ENCODE results near the gene NOBOX. TPM values are rescaled to one million over a fixed set of nuclear protein-coding genes. Genes with fewer than 3 reads are reported as not detected.

NOBOX gene
- total RNA-seq, 1 experiment from 2014 or later = not detected

DNA sequence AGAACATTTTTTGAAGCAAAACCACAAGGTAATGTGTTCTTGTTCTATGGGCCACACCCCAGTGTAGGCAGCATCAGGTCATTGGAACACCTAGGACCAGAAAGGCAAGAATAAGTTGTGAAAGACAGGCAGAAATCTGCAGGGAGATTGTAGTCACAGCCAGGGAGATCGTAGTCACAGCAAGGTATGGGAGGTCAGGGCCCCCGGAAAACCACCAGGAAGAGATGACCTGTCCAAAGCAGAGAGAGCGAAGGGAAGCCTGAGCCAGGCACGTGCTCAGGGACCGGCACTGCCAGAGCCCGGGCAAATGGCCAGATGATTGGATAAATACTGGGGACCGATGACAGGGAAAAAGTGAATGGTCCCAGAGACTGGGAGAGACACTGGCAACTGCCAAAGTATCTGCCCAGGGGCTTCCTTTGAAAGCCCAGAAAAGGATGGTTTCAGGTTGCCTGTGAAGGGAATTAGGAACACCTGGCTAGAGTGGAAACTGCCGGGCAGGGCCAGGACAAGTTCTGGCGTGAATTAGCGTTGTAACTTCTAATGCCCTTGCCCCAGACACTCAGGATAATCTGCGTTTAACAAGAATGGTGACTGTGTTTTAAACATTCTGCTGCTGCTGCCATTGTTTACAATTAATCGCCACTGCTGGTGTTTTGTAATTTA, 3.9 kb upstream of the NOBOX start:
- Histone ChIP-seq H3K4me3 (no peak overlapping the region), H3K27me3 (peaks cover 11% of the 10 kb centered on the region; the same call in 1 of the 2 replicates), H3K27ac (no peak overlapping the region), H3K4me1 (no peaks in the 10 kb centered on the region), H3K36me3 (no peaks in the 10 kb centered on the region), H3K9me3 (replicated peaks) (no peaks in the 10 kb centered on the region)
- DNase-seq = peak in 1 of 2 experiments; percentile 4

DNA sequence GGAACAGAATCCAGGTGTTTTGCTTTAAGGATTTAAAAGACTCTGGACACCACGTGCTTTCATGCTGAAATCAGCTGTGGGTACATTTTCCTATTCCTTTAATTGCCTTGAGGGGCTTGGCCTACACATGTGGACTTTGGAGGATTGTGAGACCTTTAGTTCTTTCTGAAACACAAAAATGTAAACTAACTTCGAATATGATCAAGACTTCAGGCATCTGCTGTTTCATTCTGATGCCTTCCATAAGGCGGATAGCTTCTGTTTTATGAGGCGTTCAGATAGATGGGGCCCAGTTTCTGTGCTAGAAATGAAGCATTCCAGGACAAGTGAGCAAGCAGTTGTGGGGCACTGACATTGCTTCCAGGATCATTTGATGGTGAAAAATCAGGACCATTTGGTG, 1.5 kb upstream of the NOBOX start:
- no peaks in the 10 kb centered on the region for H3K4me1 ChIP-seq
- H3K4me3 ChIP-seq = no peak overlapping the region
- H3K36me3 ChIP-seq = no peaks in the 10 kb centered on the region
- H3K9me3 ChIP-seq (replicated peaks) = no peaks in the 10 kb centered on the region
- no peak overlapping the region for H3K27ac ChIP-seq
- peaks cover 18% of the 10 kb centered on the region; the same call in 1 of the 2 replicates for H3K27me3 ChIP-seq
- no peak for DNase-seq

DNA sequence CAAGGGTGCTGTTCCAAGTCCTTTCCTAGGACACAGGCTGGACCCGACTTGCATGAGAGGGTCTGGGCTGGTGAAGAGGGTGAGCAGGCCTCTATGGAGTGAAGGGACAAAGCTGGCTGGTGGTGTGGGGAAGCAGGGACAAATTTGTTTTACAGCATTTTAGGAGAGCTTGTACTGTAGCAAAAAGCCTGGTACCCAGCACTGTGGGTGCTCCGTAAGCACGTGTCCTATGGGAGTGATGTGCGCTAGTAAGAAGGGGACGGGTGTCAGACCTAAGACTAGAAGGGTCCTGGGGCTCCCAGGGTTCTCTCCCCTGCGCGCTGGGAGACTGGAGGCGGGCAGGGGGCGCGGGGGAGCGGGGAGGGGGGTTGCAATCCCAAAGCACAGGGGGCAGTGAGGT, 391 bp downstream of the NOBOX start:
- no peak overlapping the region for H3K4me3 ChIP-seq
- no peak for DNase-seq
- H3K27ac ChIP-seq = no peak overlapping the region
- H3K9me3 ChIP-seq (replicated peaks) = no peaks in the 10 kb centered on the region
- no peaks in the 10 kb centered on the region for H3K36me3 ChIP-seq
- peaks cover 18% of the 10 kb centered on the region; the same call in 1 of the 2 replicates for H3K27me3 ChIP-seq
- H3K4me1 ChIP-seq = no peaks in the 10 kb centered on the region

GRCh38 chr7:144401490-144401889, 2.0 kb downstream of the NOBOX start:
- Histone ChIP-seq H3K27ac (no peak overlapping the region), H3K4me3 (no peak overlapping the region), H3K36me3 (no peaks in the 10 kb centered on the region), H3K4me1 (no peaks in the 10 kb centered on the region), H3K9me3 (replicated peaks) (no peaks in the 10 kb centered on the region), H3K27me3 (peaks cover 15% of the 10 kb centered on the region; the same call in 1 of the 2 replicates)
- DNase-seq = no peak

GRCh38 chr7:144399946-144400345, 3.5 kb downstream of the NOBOX start:
- DNase-seq = no peak
- no peaks in the 10 kb centered on the region for H3K9me3 ChIP-seq (replicated peaks)

GRCh38 chr7:144398911-144399310, 4.6 kb downstream of the NOBOX start:
- peaks cover 13% of the 10 kb centered on the region; the same call in 1 of the 2 replicates for H3K27me3 ChIP-seq
- H3K4me3 ChIP-seq = no peak overlapping the region
- H3K9me3 ChIP-seq (replicated peaks) = no peaks in the 10 kb centered on the region
- H3K27ac ChIP-seq = no peak overlapping the region
- no peaks in the 10 kb centered on the region for H3K36me3 ChIP-seq
- no peaks in the 10 kb centered on the region for H3K4me1 ChIP-seq
- no peak for DNase-seq

More at GRCh38 chr7:144399946-144400345, 3.5 kb downstream of the NOBOX start:
- Histone ChIP-seq H3K36me3 (no peaks in the 10 kb centered on the region), H3K4me1 (no peaks in the 10 kb centered on the region), H3K27me3 (peaks cover 16% of the 10 kb centered on the region; the same call in 1 of the 2 replicates), H3K4me3 (no peak overlapping the region), H3K27ac (no peak overlapping the region)

GRCh38 chr7:144398291-144398690, 5.2 kb downstream of the NOBOX start:
- DNase-seq = no peak
- H3K4me3 ChIP-seq = no peak overlapping the region
- H3K36me3 ChIP-seq = no peaks in the 10 kb centered on the region
- H3K9me3 ChIP-seq (replicated peaks) = no peaks in the 10 kb centered on the region
- H3K4me1 ChIP-seq = no peaks in the 10 kb centered on the region
- no peak overlapping the region for H3K27ac ChIP-seq
- peaks cover 13% of the 10 kb centered on the region; the same call in 1 of the 2 replicates for H3K27me3 ChIP-seq

DNA sequence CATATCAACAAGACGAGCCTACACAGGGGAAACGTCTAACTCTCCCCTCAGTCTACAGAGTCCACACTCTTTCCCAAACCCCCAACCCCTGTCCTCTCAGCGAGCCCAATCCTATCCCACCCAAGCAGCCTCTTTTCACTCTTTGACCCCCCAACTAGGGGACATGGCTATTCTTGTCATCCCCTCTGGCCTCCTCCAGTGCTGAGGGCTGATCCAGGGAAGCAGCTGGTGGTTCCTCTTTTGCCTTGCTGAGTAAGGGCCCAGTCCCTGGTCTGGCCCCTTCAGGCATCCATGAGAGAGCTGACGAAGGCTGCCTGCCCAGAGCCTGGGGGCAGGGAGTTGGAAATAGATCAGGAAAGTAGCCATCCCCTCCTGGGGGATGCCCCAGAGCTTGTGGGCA, 6.4 kb downstream of the NOBOX start:
- Histone ChIP-seq H3K4me3 (no peak overlapping the region), H3K36me3 (no peaks in the 10 kb centered on the region), H3K27ac (no peak overlapping the region), H3K9me3 (replicated peaks) (no peaks in the 10 kb centered on the region), H3K27me3 (peaks cover 13% of the 10 kb centered on the region; the same call in 1 of the 2 replicates), H3K4me1 (no peaks in the 10 kb centered on the region)
- no peak for DNase-seq

DNA sequence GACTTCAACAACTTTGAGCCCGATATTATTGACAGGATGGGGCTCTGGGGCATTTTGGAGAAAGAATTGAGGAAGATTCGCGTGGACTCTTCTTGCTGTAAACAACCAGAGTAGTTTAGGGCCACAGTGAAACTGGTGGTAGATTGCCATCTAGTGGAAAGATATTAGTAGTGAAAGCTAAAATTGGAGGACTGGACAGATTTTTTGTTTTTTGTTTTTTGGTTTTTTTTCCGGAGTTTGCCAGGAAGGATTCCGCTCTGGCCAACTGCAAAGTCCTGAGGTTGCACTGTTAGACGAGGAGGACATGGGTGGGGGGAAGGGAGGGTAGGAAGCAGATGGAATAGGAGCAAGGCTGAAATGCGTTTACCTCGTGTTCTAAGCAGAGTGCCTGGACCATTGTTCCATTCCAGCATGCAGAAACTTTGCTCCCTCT, 11.7 kb downstream of the NOBOX start:
- no peak overlapping the region for H3K4me3 ChIP-seq
- H3K36me3 ChIP-seq = no peaks in the 10 kb centered on the region
- H3K9me3 ChIP-seq (replicated peaks) = no peaks in the 10 kb centered on the region
- no peaks in the 10 kb centered on the region for H3K4me1 ChIP-seq
- H3K27ac ChIP-seq = no peak overlapping the region
- DNase-seq = peak in 1 of 2 experiments; percentile 56
- H3K27me3 ChIP-seq = peaks cover 22% of the 10 kb centered on the region; the same call in 1 of the 2 replicates

- H3K36me3 ChIP-seq = no peaks in the 10 kb centered on the region
- DNase-seq = no peak
- no peaks in the 10 kb centered on the region for H3K4me1 ChIP-seq
- H3K27me3 ChIP-seq = peaks cover 17% of the 10 kb centered on the region; the same call in 1 of the 2 replicates
- H3K9me3 ChIP-seq (replicated peaks) = no peaks in the 10 kb centered on the region
- no peak overlapping the region for H3K27ac ChIP-seq
- H3K4me3 ChIP-seq = no peak overlapping the region
These were observed 12.5 kb downstream of the NOBOX start for GRCh38 chr7:144391014-144391413.

DNA sequence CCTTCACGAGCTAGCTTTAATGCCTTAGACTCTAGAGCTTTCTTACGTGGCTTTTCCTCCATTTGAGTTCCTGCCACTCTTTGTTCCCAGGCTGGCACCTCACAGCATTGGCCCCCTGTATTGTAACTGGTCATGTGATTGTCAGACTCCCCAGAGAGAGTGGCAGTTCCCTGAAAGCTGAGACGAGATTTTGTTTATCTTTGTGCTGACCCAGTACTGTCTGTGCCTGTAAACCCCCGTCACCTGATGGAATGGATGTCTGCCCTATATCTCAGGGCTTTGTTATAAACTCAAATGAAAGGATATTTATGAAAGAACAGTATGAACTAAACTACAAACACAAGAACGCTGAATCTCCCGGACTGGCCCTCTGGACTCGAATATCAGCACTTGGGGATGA, 13.0 kb downstream of the NOBOX start:
- no peak overlapping the region for H3K27ac ChIP-seq
- no peak for DNase-seq
- no peak overlapping the region for H3K4me3 ChIP-seq
- no peaks in the 10 kb centered on the region for H3K4me1 ChIP-seq
- no peaks in the 10 kb centered on the region for H3K9me3 ChIP-seq (replicated peaks)
- peaks cover 17% of the 10 kb centered on the region; the same call in 1 of the 2 replicates for H3K27me3 ChIP-seq
- H3K36me3 ChIP-seq = no peaks in the 10 kb centered on the region

GRCh38 chr7:144388950-144389349, 14.5 kb downstream of the NOBOX start:
- Histone ChIP-seq H3K4me3 (no peak overlapping the region), H3K36me3 (no peaks in the 10 kb centered on the region), H3K4me1 (no peaks in the 10 kb centered on the region), H3K27ac (no peak overlapping the region), H3K9me3 (replicated peaks) (no peaks in the 10 kb centered on the region), H3K27me3 (peaks cover 21% of the 10 kb centered on the region; the same call in 1 of the 2 replicates)
- DNase-seq = no peak

DNA sequence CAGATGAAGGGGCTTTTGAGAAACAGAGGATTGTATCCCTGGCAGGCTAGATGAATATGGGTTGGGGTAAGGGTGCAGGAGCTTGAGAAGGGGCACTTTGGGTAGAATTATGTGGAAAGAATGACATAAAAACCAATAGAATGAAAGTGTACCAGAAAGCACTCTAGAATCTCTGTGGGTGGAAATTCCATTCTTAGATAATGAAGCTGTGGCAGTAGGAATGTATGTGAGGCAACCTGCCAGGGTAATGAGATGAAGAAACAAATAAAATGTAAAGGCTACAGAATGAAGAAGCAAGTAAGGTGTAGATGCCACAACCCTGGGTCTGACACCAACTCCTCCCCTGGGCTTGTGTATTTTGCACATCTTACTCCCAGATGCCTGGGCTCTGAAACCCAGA, 16.8 kb downstream of the NOBOX start:
- H3K27ac ChIP-seq = no peak overlapping the region
- H3K4me1 ChIP-seq = no peaks in the 10 kb centered on the region
- no peaks in the 10 kb centered on the region for H3K9me3 ChIP-seq (replicated peaks)
- no peak overlapping the region for H3K4me3 ChIP-seq
- peaks cover 35% of the 10 kb centered on the region for H3K27me3 ChIP-seq
- H3K36me3 ChIP-seq = no peaks in the 10 kb centered on the region
- DNase-seq = no peak

GRCh38 chr7:144384555-144385245, 18.8 kb downstream of the NOBOX start:
- Histone ChIP-seq H3K4me1 (no peaks in the 10 kb centered on the region), H3K36me3 (no peaks in the 10 kb centered on the region), H3K9me3 (replicated peaks) (no peaks in the 10 kb centered on the region), H3K27me3 (peaks cover 24% of the 10 kb centered on the region), H3K4me3 (no peak overlapping the region), H3K27ac (no peak overlapping the region)
- DNase-seq = no peak

GRCh38 chr7:144384071-144384470, 19.4 kb downstream of the NOBOX start:
- no peaks in the 10 kb centered on the region for H3K9me3 ChIP-seq (replicated peaks)
- DNase-seq = no peak

More at GRCh38 chr7:144384071-144384470, 19.4 kb downstream of the NOBOX start:
- no peak overlapping the region for H3K4me3 ChIP-seq
- peaks cover 23% of the 10 kb centered on the region for H3K27me3 ChIP-seq
- H3K36me3 ChIP-seq = no peaks in the 10 kb centered on the region
- H3K27ac ChIP-seq = no peak overlapping the region
- no peaks in the 10 kb centered on the region for H3K4me1 ChIP-seq
